GM23338 (cell line): ENCODE data around the gene PLD1. TPM values are rescaled to one million over a fixed set of nuclear protein-coding genes. Genes with fewer than 3 reads are reported as not detected.
A peak's percentile ranks its signal among the peaks of the same experiment; 100 is the strongest.

Experiments
- ATAC-seq: fragments of 200-7000 bp; cut with Tn5 transposase; 3 replicates; pipeline ENCODE4 v1.9.1; 2020
- DNase-seq: peaks from one replicate; pipeline ENCODE4 v3.0.0-alpha.2; 2015; ENCODE audit warnings: low spot score
- H2AFZ ChIP-seq: fragments of 200-600 bp; sonication (generic); 2 replicates; pipeline ENCODE4 v1.8.0; 2016; ENCODE audit warnings: antibody characterized with exemption, mild to moderate bottlenecking, moderate library complexity
- H3F3A ChIP-seq: fragments of 200-600 bp; sonication (generic); replicated peaks from 2 replicates; pipeline ENCODE4 v1.8.0; 2017; ENCODE audit warnings: antibody characterized with exemption, mixed run types, low read depth
- H3K27ac ChIP-seq: fragments of 200-600 bp; sonication (generic); 2 replicates; pipeline ENCODE4 v1.6.1; 2016; ENCODE audit warnings: low read depth
- H3K27me3 ChIP-seq: fragments of 200-600 bp; sonication (generic); 2 replicates; pipeline ENCODE4 v1.8.0; 2016; ENCODE audit warnings: mild to moderate bottlenecking, mixed run types, moderate library complexity; ENCODE audit not compliant: insufficient read depth
- H3K36me3 ChIP-seq: fragments of 200-600 bp; sonication (generic); 2 replicates; pipeline ENCODE4 v1.8.0; 2016; ENCODE audit warnings: mild to moderate bottlenecking; ENCODE audit not compliant: insufficient read depth
- H3K4me1 ChIP-seq: fragments of 200-600 bp; sonication (generic); 2 replicates; pipeline ENCODE4 v1.8.0; 2016; ENCODE audit warnings: mild to moderate bottlenecking, moderate library complexity; ENCODE audit not compliant: insufficient read depth
- H3K4me2 ChIP-seq: fragments of 200-600 bp; sonication (generic); 2 replicates; pipeline ENCODE4 v1.7.1; 2017; ENCODE audit warnings: mixed run types
- H3K4me3 ChIP-seq: fragments of 200-600 bp; sonication (generic); 2 replicates; pipeline ENCODE4 v1.6.1; 2016; ENCODE audit warnings: mixed run types
- H3K79me2 ChIP-seq: fragments of 200-600 bp; sonication (generic); replicated peaks from 2 replicates; pipeline ENCODE4 v1.8.0; 2017; ENCODE audit warnings: mild to moderate bottlenecking; ENCODE audit not compliant: insufficient read depth
- H3K9me2 ChIP-seq: fragments of 200-600 bp; sonication (generic); 2 replicates; pipeline ENCODE4 v1.8.0; 2017; ENCODE audit not compliant: insufficient read depth
- H4K20me1 ChIP-seq: fragments of 200-600 bp; sonication (generic); replicated peaks from 2 replicates; pipeline ENCODE4 v1.8.0; 2017; ENCODE audit warnings: mild to moderate bottlenecking; ENCODE audit not compliant: insufficient read depth
- H3K27ac Mint-ChIP-seq: 2 replicates; pipeline ENCODE4 v1.8.0; 2020; ENCODE audit warnings: inconsistent platforms, mild to moderate bottlenecking, moderate library complexity, mixed read lengths
- H3K27me3 Mint-ChIP-seq: 3 replicates; pipeline ENCODE4 v1.8.0; 2022; ENCODE audit warnings: low read depth, mild to moderate bottlenecking, moderate library complexity, mixed read lengths, inconsistent platforms; ENCODE audit not compliant: insufficient read depth, poor library complexity
- H3K36me3 Mint-ChIP-seq: 3 replicates; pipeline ENCODE4 v1.8.0; 2021; ENCODE audit warnings: low read depth, mild to moderate bottlenecking, inconsistent platforms, moderate library complexity, mixed read lengths
- H3K4me1 Mint-ChIP-seq: 3 replicates; pipeline ENCODE4 v1.8.0; 2020; ENCODE audit warnings: mild to moderate bottlenecking, inconsistent platforms, mixed read lengths
- H3K4me3 Mint-ChIP-seq: 3 replicates; pipeline ENCODE4 v1.8.0; 2021; ENCODE audit warnings: moderate library complexity, mild to moderate bottlenecking, inconsistent platforms, mixed read lengths
- H3K9me3 Mint-ChIP-seq: 3 replicates; pipeline ENCODE4 v1.8.0; 2020; ENCODE audit warnings: moderate library complexity, mild to moderate bottlenecking, inconsistent platforms, mixed read lengths
- CREB1 ChIP-seq: fragments of 250-450 bp; sonication (Bioruptor Pico); IDR thresholded peaks from 2 replicates; pipeline ENCODE4 v1.5.0; 2020; ENCODE audit warnings: low read depth, mild to moderate bottlenecking, moderate library complexity
- CTCF ChIP-seq, 2 experiments: fragments of 200-600 bp in 1 of 2; sonication (generic) in 1 of 2; conservative IDR thresholded peaks; 2 replicates each; pipeline versions ENCODE4 v1.5.1 to v1.6.1; 2016 to 2017; ENCODE audit warnings: antibody characterized with exemption in 2 of 2, low read depth in 2 of 2, mild to moderate bottlenecking in 2 of 2, moderate library complexity in 1 of 2
- ETS1 ChIP-seq: IDR thresholded peaks from 2 replicates; pipeline ENCODE4 v1.6.1; 2016; ENCODE audit warnings: antibody characterized with exemption
- EZH2 ChIP-seq: fragments of 200-600 bp; sonication (generic); IDR thresholded peaks from one replicate; pipeline ENCODE4 v1.8.0; 2017; ENCODE audit warnings: antibody characterized with exemption, mild to moderate bottlenecking, low read depth; ENCODE audit not compliant: unreplicated experiment
- EZH2phosphoT487 ChIP-seq: fragments of 200-600 bp; sonication (generic); IDR thresholded peaks from one replicate; pipeline ENCODE4 v1.8.1; 2018; ENCODE audit warnings: antibody characterized with exemption; ENCODE audit not compliant: unreplicated experiment
- JUNB ChIP-seq: IDR thresholded peaks from one replicate; pipeline ENCODE4 v1.6.1; 2016; ENCODE audit warnings: antibody characterized with exemption; ENCODE audit not compliant: unreplicated experiment
- NANOG ChIP-seq: IDR thresholded peaks from 2 replicates; pipeline ENCODE4 v1.6.1; 2016; ENCODE audit warnings: antibody characterized with exemption, borderline replicate concordance
- POLR2AphosphoS5 ChIP-seq: IDR thresholded peaks from 2 replicates; pipeline ENCODE4 v1.6.1; 2016; ENCODE audit warnings: antibody characterized with exemption, low read depth
- REST ChIP-seq: IDR thresholded peaks from one replicate; pipeline ENCODE4 v1.6.1; 2018; ENCODE audit warnings: antibody characterized with exemption; ENCODE audit not compliant: unreplicated experiment
- STAT1 ChIP-seq: IDR thresholded peaks from one replicate; pipeline ENCODE4 v1.6.1; 2016; ENCODE audit warnings: antibody characterized with exemption; ENCODE audit not compliant: unreplicated experiment
- ZNF114 ChIP-seq: fragments of 250-450 bp; sonication (Bioruptor Pico); IDR thresholded peaks from 2 replicates; pipeline ENCODE4 v1.5.0; 2020; ENCODE audit warnings: mild to moderate bottlenecking, moderate library complexity
- ZNF331 ChIP-seq: fragments of 250-450 bp; sonication (Bioruptor Pico); IDR thresholded peaks from 2 replicates; pipeline ENCODE4 v1.5.0; 2020; ENCODE audit warnings: low read depth, mild to moderate bottlenecking, moderate library complexity
- ZNF462 ChIP-seq: fragments of 250-450 bp; sonication (Bioruptor Pico); IDR thresholded peaks from 2 replicates; pipeline ENCODE4 v1.5.0; 2020; ENCODE audit warnings: mild to moderate bottlenecking, moderate library complexity
- polyA plus RNA-seq: library from polyadenylated mRNA; unstranded; fragments of >200 nt; fragmentation: Nextera tagmentation; extraction: Ambion mirVana; gene quantifications from 2 replicates; pipeline ENCODE4 v1.2.1, GENCODE V29; 2016
- total RNA-seq: library from RNA; depleted of rRNA; stranded (reverse); fragments of >200 nt; shearing (Covaris generic); gene quantifications from 2 replicates; pipeline ENCODE4 v1.2.3, GENCODE V29; 2014

The PLD1 gene
- total and polyA plus RNA-seq, 2 experiments from 2014 or later = 1.4 to 2.2 TPM

- no peak within 1 kb of the TSS for H2AFZ ChIP-seq
- Mint-ChIP-seq H3K27me3 (no peaks in the 10 kb centered on the region), H3K4me3 (no peak within 1 kb of the TSS), H3K27ac (no peak within 1 kb of the TSS), H3K9me3 (no peaks in the 10 kb centered on the region), H3K4me1 (peaks cover 20% of the 10 kb centered on the region), H3K36me3 (no peaks in the 10 kb centered on the region)
- H3K36me3 ChIP-seq = no peaks in the 10 kb centered on the region
- H3K27me3 ChIP-seq = no peaks in the 10 kb centered on the region
- H3K79me2 ChIP-seq = no peaks in the 10 kb centered on the region
- H3K27ac ChIP-seq = no peak within 1 kb of the TSS
- no peak within 1 kb of the TSS for H3K4me3 ChIP-seq
- no peaks in the 10 kb centered on the region for H3K9me2 ChIP-seq
- H4K20me1 ChIP-seq = no peaks in the 10 kb centered on the region
- DNase-seq = peak; percentile 11
- ATAC-seq = peak; percentile 47; the same call in 2 of the 3 replicates
- no peaks in the 10 kb centered on the region for H3F3A ChIP-seq
- no peak within 1 kb of the TSS for H3K4me2 ChIP-seq
- TF ChIP-seq ZNF462 (CRISPR knock-in tag) (no peak), CREB1 (CRISPR knock-in tag) (no peak), NANOG (no peak), EZH2 (no peak), REST (no peak), CTCF (conservative IDR thresholded peaks at IDR 0.05; ENCODE audit: low read depth in 2 of 2) (no peak), POLR2AphosphoS5 (no peak), ZNF331 (CRISPR knock-in tag) (no peak), STAT1 (no peak), EZH2phosphoT487 (no peak), ZNF114 (CRISPR knock-in tag) (no peak), ETS1 (no peak), JUNB (no peak)
- H3K4me1 ChIP-seq = no peaks in the 10 kb centered on the region
Observed at GRCh38 chr3:171842864-171843518, 32.7 kb upstream of the PLD1 start, which contains the start of gene TMEM212. Gene TMEM212 (plus strand): TSS chr3:171843349. CDS start chr3:171843384, 35 bp downstream.
